ENCODE data around the gene RNF114.
"Not testable (repeated sequence)": the region's sequence is repeated elsewhere in the genome, so short reads cannot be mapped to it uniquely, and the experiment has no call there.

RNF114 gene
- total RNA-seq, result 87.0 to 96.1 reads per million in 2 experiments

- DNase-seq (ENCODE audit: low read depth), result peak; percentile 89
These were observed at the start of gene RNF114 for GRCh38 chr20:49936153-49937026. TSS of gene RNF114 (plus strand) at chr20:49936397. CDS start at chr20:49936413, 16 bp downstream.

- no peak for DNase-seq (ENCODE audit: low read depth)
These were observed 49.5 kb upstream of the RNF114 start for GRCh38 chr20:49886571-49887213.

GRCh38 chr20:49887251-49888211 lies 48.7 kb upstream of the RNF114 start:
- DNase-seq (ENCODE audit: low read depth), result no peak

- DNase-seq (ENCODE audit: low read depth), result peak; percentile 33
These were observed 47.8 kb upstream of the RNF114 start for GRCh38 chr20:49888212-49889000.

- DNase-seq (ENCODE audit: low read depth), result no peak
These were observed 46.9 kb upstream of the RNF114 start for GRCh38 chr20:49889001-49889934.

- DNase-seq (ENCODE audit: low read depth), result no peak
These were observed 46.3 kb upstream of the RNF114 start for GRCh38 chr20:49889935-49890333.

GRCh38 chr20:49890471-49891361 lies 45.5 kb upstream of the RNF114 start:
- no peak for DNase-seq (ENCODE audit: low read depth)

GRCh38 chr20:49891476-49892110 lies 44.6 kb upstream of the RNF114 start:
- no peak for DNase-seq (ENCODE audit: low read depth)

GRCh38 chr20:49892260-49892659 lies 43.9 kb upstream of the RNF114 start:
- DNase-seq (ENCODE audit: low read depth), result no peak

- DNase-seq (ENCODE audit: low read depth), result no peak
These were observed 43.4 kb upstream of the RNF114 start for GRCh38 chr20:49892817-49893216.

GRCh38 chr20:49893242-49894072 lies 42.7 kb upstream of the RNF114 start:
- DNase-seq (ENCODE audit: low read depth), result no peak

- no peak for DNase-seq (ENCODE audit: low read depth)
These were observed 42.1 kb upstream of the RNF114 start for GRCh38 chr20:49894073-49894470.

GRCh38 chr20:49895474-49896093 lies 40.6 kb upstream of the RNF114 start:
- not testable (repeated sequence) for DNase-seq (ENCODE audit: low read depth)

GRCh38 chr20:49896204-49896603 lies 40.0 kb upstream of the RNF114 start:
- no peak for DNase-seq (ENCODE audit: low read depth)

- no peak for DNase-seq (ENCODE audit: low read depth)
These were observed 36.4 kb upstream of the RNF114 start for GRCh38 chr20:49899541-49900383.

- no peak for DNase-seq (ENCODE audit: low read depth)
These were observed 34.6 kb upstream of the RNF114 start for GRCh38 chr20:49901588-49901987.
